ENCODE measurements around the gene TMBIM1. TPM values are rescaled to one million over a fixed set of nuclear protein-coding genes. Genes with fewer than 3 reads are reported as not detected.

The TMBIM1 gene
- total RNA-seq, 4 donors from 2014 or later, result 238 to 342 (median 275) TPM

DNA sequence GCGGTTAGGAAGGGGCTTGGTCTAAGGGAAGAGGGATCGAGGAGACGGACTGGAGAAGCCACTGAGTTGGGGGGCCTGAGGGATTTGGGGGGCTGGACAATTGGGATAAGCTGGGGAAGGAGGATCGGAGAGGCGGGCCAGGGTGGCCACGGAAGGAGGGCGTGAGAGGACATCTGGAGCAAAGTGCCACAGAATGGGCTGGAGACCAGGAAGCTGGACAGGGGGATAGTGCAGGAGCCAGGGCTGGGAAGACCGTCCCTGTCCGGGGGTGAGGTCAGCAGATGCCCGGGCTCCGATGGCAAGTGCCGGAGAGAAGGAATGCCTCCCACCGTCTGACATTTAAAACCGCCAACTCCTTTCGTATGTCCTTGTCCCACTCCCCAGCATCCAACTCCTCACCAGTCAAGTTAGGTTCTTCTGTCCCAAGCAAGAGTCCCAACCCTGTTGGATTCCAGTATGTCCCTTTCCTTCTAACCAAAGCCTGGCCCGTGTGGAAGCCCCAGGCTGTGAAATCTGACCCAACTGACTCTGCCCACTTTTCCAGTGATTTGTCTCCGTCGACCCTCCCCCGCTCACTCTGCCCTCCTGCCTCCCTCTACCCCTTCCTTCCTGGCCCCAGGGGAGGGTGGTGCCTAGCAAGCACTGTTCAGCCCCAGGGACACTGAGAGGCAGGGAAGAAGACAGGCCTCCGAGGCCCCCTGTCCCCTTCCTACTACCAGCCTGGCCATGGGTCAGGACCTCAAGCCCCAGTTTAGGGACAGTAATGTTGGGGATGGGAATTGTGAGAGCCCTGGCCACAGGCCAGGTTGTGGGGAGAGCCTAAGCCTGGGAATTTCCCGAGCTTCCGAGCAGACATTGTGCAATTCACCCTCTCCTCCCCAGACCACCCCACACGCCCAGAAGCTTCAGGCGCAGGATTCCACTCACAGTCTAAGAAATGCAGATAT, 31.5 kb upstream of the TMBIM1 start:
- peaks cover 15 to 28% (median 17%) of the 10 kb centered on the region in 3 donors for H3K4me1 ChIP-seq
- 4 to 5% methylated on average over 23 to 24 of the region's 24 CpGs for WGBS, 2 donors
- no peak for DNase-seq
- TF ChIP-seq POLR2A (IDR thresholded peaks at IDR 0.05), result peak in 1 of 4 donors; percentile 10
- TF ChIP-seq, protein P1, sequence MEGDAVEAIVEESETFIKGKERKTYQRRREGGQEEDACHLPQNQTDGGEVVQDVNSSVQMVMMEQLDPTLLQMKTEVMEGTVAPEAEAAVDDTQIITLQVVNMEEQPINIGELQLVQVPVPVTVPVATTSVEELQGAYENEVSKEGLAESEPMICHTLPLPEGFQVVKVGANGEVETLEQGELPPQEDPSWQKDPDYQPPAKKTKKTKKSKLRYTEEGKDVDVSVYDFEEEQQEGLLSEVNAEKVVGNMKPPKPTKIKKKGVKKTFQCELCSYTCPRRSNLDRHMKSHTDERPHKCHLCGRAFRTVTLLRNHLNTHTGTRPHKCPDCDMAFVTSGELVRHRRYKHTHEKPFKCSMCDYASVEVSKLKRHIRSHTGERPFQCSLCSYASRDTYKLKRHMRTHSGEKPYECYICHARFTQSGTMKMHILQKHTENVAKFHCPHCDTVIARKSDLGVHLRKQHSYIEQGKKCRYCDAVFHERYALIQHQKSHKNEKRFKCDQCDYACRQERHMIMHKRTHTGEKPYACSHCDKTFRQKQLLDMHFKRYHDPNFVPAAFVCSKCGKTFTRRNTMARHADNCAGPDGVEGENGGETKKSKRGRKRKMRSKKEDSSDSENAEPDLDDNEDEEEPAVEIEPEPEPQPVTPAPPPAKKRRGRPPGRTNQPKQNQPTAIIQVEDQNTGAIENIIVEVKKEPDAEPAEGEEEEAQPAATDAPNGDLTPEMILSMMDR (IDR thresholded peaks at IDR 0.05), result no peak
- intact Hi-C loops (cut with DNase I), result no loop called here
- H3K27me3 ChIP-seq, result no peaks in the 10 kb centered on the region
- no peaks in the 10 kb centered on the region for H3K36me3 ChIP-seq
- peak overlapping the region; percentile 50 to 94 (median 66) for H3K4me3 ChIP-seq
- no peaks in the 10 kb centered on the region for H3K9me3 ChIP-seq
- peak overlapping the region; percentile 48 to 90 (median 78) for H3K27ac ChIP-seq

DNA sequence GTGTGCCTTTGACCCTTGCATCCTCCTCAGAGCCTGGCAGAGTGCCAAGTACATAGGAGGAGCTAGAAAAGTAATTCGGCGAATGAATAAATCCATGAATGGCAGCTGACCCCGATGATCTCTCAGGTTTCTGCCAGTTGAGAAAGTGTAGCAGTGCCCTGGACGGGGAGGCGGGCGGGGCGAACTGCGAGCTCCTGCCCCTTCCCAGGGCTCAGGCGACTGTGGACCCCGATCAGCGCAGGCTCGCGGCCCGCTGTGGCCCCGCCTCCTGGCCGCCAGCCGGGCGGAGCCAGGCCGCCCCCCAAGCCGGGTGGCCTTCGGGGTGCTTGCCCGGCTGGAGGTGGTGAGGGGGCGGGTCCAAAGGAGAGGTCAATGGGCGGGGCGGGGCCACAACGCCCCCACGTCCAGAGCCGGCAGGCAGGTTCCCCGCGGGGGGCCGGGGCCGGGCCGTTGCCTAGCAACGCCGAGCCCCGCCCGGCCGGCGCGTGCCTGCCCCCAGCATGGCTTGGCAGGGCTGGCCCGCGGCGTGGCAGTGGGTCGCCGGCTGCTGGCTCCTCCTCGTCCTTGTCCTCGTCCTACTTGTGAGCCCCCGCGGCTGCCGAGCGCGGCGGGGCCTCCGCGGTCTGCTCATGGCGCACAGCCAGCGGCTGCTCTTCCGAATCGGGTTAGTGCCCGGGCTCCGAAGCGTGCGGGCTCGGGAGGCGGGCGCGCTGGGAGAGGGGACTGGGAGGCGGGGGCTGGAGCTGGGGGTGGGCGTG, 30.6 kb upstream of the TMBIM1 start:
- 3 to 8% methylated on average over 2 to 7 of the region's 69 CpGs for WGBS, 2 donors
- Histone ChIP-seq H3K4me1 (peaks cover 15 to 28% (median 17%) of the 10 kb centered on the region in 3 donors), H3K4me3 (peak overlapping the region; percentile 50 to 94 (median 66)), H3K27ac (peak overlapping the region; percentile 48 to 90 (median 78)), H3K27me3 (no peaks in the 10 kb centered on the region), H3K36me3 (no peaks in the 10 kb centered on the region), H3K9me3 (no peaks in the 10 kb centered on the region)
- intact Hi-C loops (cut with DNase I), result no loop called here
- TF ChIP-seq, protein P1 (IDR thresholded peaks at IDR 0.05), result no peak
- TF ChIP-seq POLR2A (IDR thresholded peaks at IDR 0.05), result no peak
- DNase-seq, result no peak

- intact Hi-C loops (cut with DNase I), result no loop called here
- TF ChIP-seq, protein P1 (IDR thresholded peaks at IDR 0.05), result no peak
- no peak for TF ChIP-seq POLR2A (IDR thresholded peaks at IDR 0.05)
- 60 to 88% methylated on average over 3 of the region's 3 CpGs for WGBS, 2 donors
Observed at GRCh38 chr2:218320704-218321336, 28.5 kb upstream of the TMBIM1 start.

DNA sequence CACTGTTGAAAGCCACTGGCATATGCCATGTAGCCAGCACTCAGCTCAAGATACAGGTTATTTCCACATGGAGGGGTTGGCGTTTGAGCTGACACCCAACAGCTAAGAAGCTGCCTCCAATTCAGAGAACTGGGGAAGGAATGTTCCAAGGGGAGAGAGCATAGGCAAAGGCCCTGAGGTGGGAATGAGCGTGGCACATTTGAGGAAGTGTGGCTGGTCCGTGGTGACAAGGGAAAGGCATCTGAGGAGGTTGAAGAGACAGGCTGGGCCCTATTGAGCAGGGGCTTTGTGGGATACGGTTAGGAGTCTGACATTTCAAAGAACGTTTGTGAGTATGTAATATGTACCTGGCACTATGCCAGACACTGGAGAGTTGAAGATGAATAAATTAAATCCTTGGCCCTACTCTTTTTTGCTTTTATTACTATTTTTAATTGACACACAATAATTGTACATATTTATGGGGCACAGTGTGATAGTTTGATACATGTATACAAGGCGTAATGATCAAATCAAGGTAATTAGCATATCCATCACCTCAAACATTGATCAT, 27.6 kb upstream of the TMBIM1 start:
- no peaks in the 10 kb centered on the region for H3K9me3 ChIP-seq
- H3K27me3 ChIP-seq, result no peaks in the 10 kb centered on the region
- intact Hi-C loops (cut with DNase I), result no loop called here
- 51% methylated on average over 6 of the region's 6 CpGs for WGBS, 2 donors
- TF ChIP-seq POLR2A (IDR thresholded peaks at IDR 0.05), result no peak
- TF ChIP-seq, protein P1 (IDR thresholded peaks at IDR 0.05), result no peak
- H3K27ac ChIP-seq, result no peak overlapping the region
- peaks cover 15 to 33% (median 17%) of the 10 kb centered on the region in 3 donors for H3K4me1 ChIP-seq
- H3K36me3 ChIP-seq, result no peaks in the 10 kb centered on the region
- H3K4me3 ChIP-seq, result no peak overlapping the region
- DNase-seq, result no peak

More at GRCh38 chr2:218320704-218321336, 28.5 kb upstream of the TMBIM1 start:
- Histone ChIP-seq H3K4me1 (peaks cover 15 to 33% (median 17%) of the 10 kb centered on the region in 3 donors), H3K9me3 (no peaks in the 10 kb centered on the region), H3K27ac (no peak overlapping the region), H3K27me3 (no peaks in the 10 kb centered on the region), H3K36me3 (no peaks in the 10 kb centered on the region), H3K4me3 (no peak overlapping the region)
- no peak for DNase-seq

Measured in esophagus squamous epithelium (tissue), 5 donors.